HEK293T (cell line): Measurements from ENCODE around the gene CENPT.

Experiments used
- BHLHE40 ChIP-seq: fragments of 450-650 bp; IDR thresholded peaks from 2 replicates; pipeline ENCODE4 v1.6.1; 2016; ENCODE audit warnings: mild to moderate bottlenecking, moderate library complexity, borderline replicate concordance
- CTBP1 ChIP-seq: fragments of 450-650 bp; IDR thresholded peaks from 2 replicates; pipeline ENCODE4 v1.6.1; 2016; ENCODE audit warnings: borderline replicate concordance
- FOXK2 ChIP-seq: fragments of 450-650 bp; IDR thresholded peaks from 2 replicates; pipeline ENCODE4 v1.6.1; 2016; ENCODE audit warnings: mild to moderate bottlenecking
- FOXM1 ChIP-seq: fragments of 450-650 bp; IDR thresholded peaks from 2 replicates; pipeline ENCODE4 v1.6.1; 2017; ENCODE audit warnings: mild to moderate bottlenecking, borderline replicate concordance
- SUZ12 ChIP-seq: fragments of 450-650 bp; IDR thresholded peaks from 2 replicates; pipeline ENCODE4 v1.6.1; 2016; ENCODE audit warnings: mild to moderate bottlenecking
- ZNF384 ChIP-seq: fragments of 450-650 bp; IDR thresholded peaks from 2 replicates; pipeline ENCODE4 v1.6.1; 2016

DNA sequence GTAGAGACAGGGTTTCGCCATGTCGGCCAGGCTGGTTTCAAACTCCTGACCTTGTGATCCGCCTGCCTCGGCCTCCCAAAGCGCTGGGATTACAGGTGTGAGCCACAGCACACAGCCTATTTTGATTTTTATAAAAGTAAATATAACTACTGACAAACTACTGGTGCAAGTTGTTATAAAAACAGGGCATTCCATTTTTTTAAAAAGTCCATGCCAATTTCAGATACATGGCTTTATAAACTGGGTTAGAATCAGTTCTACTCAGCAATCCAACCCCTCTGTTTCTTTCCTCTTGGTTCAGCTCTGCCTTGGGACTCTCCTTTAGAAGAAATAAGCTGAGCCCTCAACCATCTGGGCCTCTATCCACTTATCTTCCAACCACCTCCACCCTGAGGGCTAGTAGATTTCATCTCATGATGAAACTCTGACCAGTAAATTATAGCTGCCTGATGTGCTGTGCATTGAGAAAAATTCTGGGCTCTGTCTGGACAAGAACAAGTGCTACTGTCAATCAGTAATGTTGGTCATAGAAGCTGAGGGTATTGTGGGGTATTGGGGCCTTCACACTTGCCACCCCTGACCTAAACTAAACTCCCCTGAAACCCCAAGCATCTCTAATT lies 51.3 kb downstream of the CENPT start:
- TF ChIP-seq BHLHE40, result no peak
- no peak for TF ChIP-seq FOXK2
- TF ChIP-seq ZNF384, result no peak
- TF ChIP-seq CTBP1, result no peak
- TF ChIP-seq FOXM1, result no peak
- TF ChIP-seq SUZ12, result no peak
